ENCODE results near the gene HVCN1. TPM values are rescaled to one million over a fixed set of nuclear protein-coding genes. Genes with fewer than 3 reads are reported as not detected.

HVCN1 gene
- total and polyA plus RNA-seq, 2 of the 13 experiments (the other 11 are each of a cell fraction or from before 2014, with no cell fraction given): 0.49 to 1.3 TPM

GRCh38 chr12:110638796-110639195 lies 50.1 kb downstream of the HVCN1 start:
- WGBS (ENCODE audit: low lambda C conversion rate): 85% methylated on average over 5 of the region's 5 CpGs
- FAIRE-seq (no peak), ATAC-seq (no peak), DNase-seq (ENCODE audit: low spot score) (no peak)
- POLR2A ChIA-PET: no interaction called here
- Histone ChIP-seq H3K4me1 (ENCODE audit: insufficient read depth, low read length) (no peaks in the 10 kb centered on the region), H3K9ac (ENCODE audit: insufficient read depth, low read depth, low read length) (no peak overlapping the region), H3K4me2 (ENCODE audit: low read depth, low read length) (no peak overlapping the region), H2AFZ (ENCODE audit: low read length) (no peak overlapping the region), H3K4me3 (replicated peaks in 1 of 3; ENCODE audit: insufficient read depth in 1 of 3, low read depth in 2 of 3, low read length in 3 of 3) (no peak overlapping the region), H3K79me2 (ENCODE audit: insufficient read depth, low read length) (no peaks in the 10 kb centered on the region), H4K20me1 (ENCODE audit: insufficient read depth, low read length) (no peaks in the 10 kb centered on the region), H3K27me3 (ENCODE audit: control insufficient read depth in 1 of 2, insufficient read depth in 2 of 2, low read length in 2 of 2) (no peaks in the 10 kb centered on the region), H3K36me3 (replicated peaks in 1 of 2; ENCODE audit: control insufficient read depth in 1 of 2, insufficient read depth in 2 of 2, low read length in 2 of 2) (peaks cover 0 to 3% of the 10 kb centered on the region in 2 experiments; a peak in 2 of 5 replicates), H3K27ac (ENCODE audit: extremely low read length, insufficient read depth, low read length) (no peak overlapping the region), H3K9me3 (ENCODE audit: low read length) (no peaks in the 10 kb centered on the region)
- intact Hi-C loops (cut with micrococcal nuclease; ENCODE audit: unreplicated experiment): no loop called here
- no TSS peak for BruUV-seq (replicated peaks)
- TF ChIP-seq BCL3 (CRISPR knock-in tag; IDR thresholded peaks at IDR 0.05): no peak
- CTCF ChIA-PET (ENCODE audit: low intra/inter-chr PET ratio, low total read pairs): no interaction called here
- in situ Hi-C loops (cut with HindIII; ENCODE audit: extremely low pct_ligation_motif_present, low pct_unique_long_range_greater_than_20kb): no loop called here

- in situ Hi-C loops (cut with HindIII; ENCODE audit: extremely low pct_ligation_motif_present, low pct_unique_long_range_greater_than_20kb) (no loop called here), intact Hi-C loops (cut with micrococcal nuclease; ENCODE audit: unreplicated experiment) (no loop called here)
- Histone ChIP-seq H3K4me2 (ENCODE audit: low read depth, low read length) (no peak overlapping the region), H4K20me1 (ENCODE audit: insufficient read depth, low read length) (no peaks in the 10 kb centered on the region), H3K27ac (ENCODE audit: extremely low read length, insufficient read depth, low read length) (no peak overlapping the region), H3K9ac (ENCODE audit: insufficient read depth, low read depth, low read length) (no peak overlapping the region), H3K4me3 (replicated peaks in 1 of 3; ENCODE audit: insufficient read depth in 1 of 3, low read depth in 2 of 3, low read length in 3 of 3) (no peak overlapping the region), H3K9me3 (ENCODE audit: low read length) (no peaks in the 10 kb centered on the region), H3K27me3 (ENCODE audit: control insufficient read depth in 1 of 2, insufficient read depth in 2 of 2, low read length in 2 of 2) (no peaks in the 10 kb centered on the region), H3K36me3 (replicated peaks in 1 of 2; ENCODE audit: control insufficient read depth in 1 of 2, insufficient read depth in 2 of 2, low read length in 2 of 2) (peaks cover 0 to 3% of the 10 kb centered on the region in 2 experiments; a peak in 2 of 5 replicates), H2AFZ (ENCODE audit: low read length) (no peak overlapping the region), H3K4me1 (ENCODE audit: insufficient read depth, low read length) (no peaks in the 10 kb centered on the region), H3K79me2 (ENCODE audit: insufficient read depth, low read length) (no peaks in the 10 kb centered on the region)
- WGBS (ENCODE audit: low lambda C conversion rate): 95% methylated on average over 3 of the region's 3 CpGs
- ATAC-seq (no peak), DNase-seq (ENCODE audit: low spot score) (no peak), FAIRE-seq (no peak)
- POLR2A ChIA-PET: no interaction called here
- BruUV-seq (replicated peaks): no TSS peak
- CTCF ChIA-PET (ENCODE audit: low intra/inter-chr PET ratio, low total read pairs): no interaction called here
- no peak for TF ChIP-seq ZNF256 (CRISPR knock-in tag; conservative IDR thresholded peaks at IDR 0.05)
- no peak for TF ChIP-seq ZNF562 (CRISPR knock-in tag; IDR thresholded peaks at IDR 0.05; ENCODE audit: borderline replicate concordance)
- no peak for TF ChIP-seq TCF7 (IDR thresholded peaks at IDR 0.05; ENCODE audit: low read depth)
- no peak for TF ChIP-seq HMGXB4 (CRISPR knock-in tag; IDR thresholded peaks at IDR 0.05; ENCODE audit: borderline replicate concordance in 1 of 2, low read depth in 1 of 2)
- TF ChIP-seq POGZ (CRISPR knock-in tag; IDR thresholded peaks at IDR 0.05): no peak
- TF ChIP-seq ZKSCAN5 (CRISPR knock-in tag; IDR thresholded peaks at IDR 0.05): no peak
- TF ChIP-seq SIX4 (CRISPR knock-in tag; IDR thresholded peaks at IDR 0.05): no peak
- TF ChIP-seq, protein P1, sequence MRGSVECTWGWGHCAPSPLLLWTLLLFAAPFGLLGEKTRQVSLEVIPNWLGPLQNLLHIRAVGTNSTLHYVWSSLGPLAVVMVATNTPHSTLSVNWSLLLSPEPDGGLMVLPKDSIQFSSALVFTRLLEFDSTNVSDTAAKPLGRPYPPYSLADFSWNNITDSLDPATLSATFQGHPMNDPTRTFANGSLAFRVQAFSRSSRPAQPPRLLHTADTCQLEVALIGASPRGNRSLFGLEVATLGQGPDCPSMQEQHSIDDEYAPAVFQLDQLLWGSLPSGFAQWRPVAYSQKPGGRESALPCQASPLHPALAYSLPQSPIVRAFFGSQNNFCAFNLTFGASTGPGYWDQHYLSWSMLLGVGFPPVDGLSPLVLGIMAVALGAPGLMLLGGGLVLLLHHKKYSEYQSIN (CRISPR knock-in tag; IDR thresholded peaks at IDR 0.05; ENCODE audit: borderline replicate concordance): no peak
- TF ChIP-seq, protein P2, sequence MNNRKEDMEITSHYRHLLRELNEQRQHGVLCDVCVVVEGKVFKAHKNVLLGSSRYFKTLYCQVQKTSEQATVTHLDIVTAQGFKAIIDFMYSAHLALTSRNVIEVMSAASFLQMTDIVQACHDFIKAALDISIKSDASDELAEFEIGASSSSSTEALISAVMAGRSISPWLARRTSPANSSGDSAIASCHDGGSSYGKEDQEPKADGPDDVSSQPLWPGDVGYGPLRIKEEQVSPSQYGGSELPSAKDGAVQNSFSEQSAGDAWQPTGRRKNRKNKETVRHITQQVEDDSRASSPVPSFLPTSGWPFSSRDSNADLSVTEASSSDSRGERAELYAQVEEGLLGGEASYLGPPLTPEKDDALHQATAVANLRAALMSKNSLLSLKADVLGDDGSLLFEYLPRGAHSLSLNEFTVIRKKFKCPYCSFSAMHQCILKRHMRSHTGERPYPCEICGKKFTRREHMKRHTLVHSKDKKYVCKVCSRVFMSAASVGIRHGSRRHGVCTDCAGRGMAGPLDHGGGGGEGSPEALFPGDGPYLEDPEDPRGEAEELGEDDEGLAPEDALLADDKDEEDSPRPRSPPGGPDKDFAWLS (CRISPR knock-in tag; IDR thresholded peaks at IDR 0.05; ENCODE audit: borderline replicate concordance): no peak
- TF ChIP-seq ZSCAN12 (CRISPR knock-in tag; IDR thresholded peaks at IDR 0.05): no peak
- TF ChIP-seq IRX3 (CRISPR knock-in tag; IDR thresholded peaks at IDR 0.05; ENCODE audit: borderline replicate concordance, low read depth): no peak
Observed at GRCh38 chr12:110637869-110638441, 51.0 kb downstream of the HVCN1 start.
